Transverse colon (tissue), 4 donors: ENCODE results near the gene TTC21A.

ENCODE experiments used
- CTCF ChIP-seq, 5 experiments: fragments of 200-600 bp in 3 of 5; fragments of 450-650 bp in 2 of 5; sonication (generic) in 3 of 5; IDR thresholded peaks; 1 replicate in 2 of 5; 2 replicates in 3 of 5; pipeline ENCODE4 v1.5.1; 2016 to 2017; ENCODE audit warnings: antibody characterized with exemption in 5 of 5, inconsistent platforms in 3 of 5, mild to moderate bottlenecking in 2 of 5, moderate library complexity in 1 of 5
- EP300 ChIP-seq: sonication (generic); formaldehyde crosslinking; IDR thresholded peaks from one replicate; pipeline ENCODE4 v1.6.1; 2017; ENCODE audit warnings: antibody characterized with exemption, low read depth
- POLR2A ChIP-seq: fragments of 450-650 bp; IDR thresholded peaks from one replicate; pipeline ENCODE4 v1.6.1; 2016; ENCODE audit warnings: antibody characterized with exemption, mild to moderate bottlenecking, moderate library complexity
- POLR2AphosphoS5 ChIP-seq, 3 donors: sonication (generic); formaldehyde crosslinking; IDR thresholded peaks; one replicate each; pipeline ENCODE4 v1.6.1; 2016; ENCODE audit warnings: antibody characterized with exemption in 3 of 3

GRCh38 chr3:39168156-39168780, 60.8 kb downstream of the TTC21A start:
- no peak for TF ChIP-seq CTCF (IDR thresholded peaks at IDR 0.05)
- no peak for TF ChIP-seq EP300
- TF ChIP-seq POLR2A, result no peak
- TF ChIP-seq POLR2AphosphoS5 (IDR thresholded peaks at IDR 0.05), result no peak
